KMS-11 (cell line): Measurements from ENCODE around the gene ABCC11.

Experiments
- H2AFZ ChIP-seq: fragments of 200-600 bp; sonication (generic); 2 replicates; pipeline ENCODE4 v1.6.1; 2016; ENCODE audit warnings: antibody characterized with exemption, mixed run types, low read depth
- H3K27ac ChIP-seq: fragments of 200-600 bp; sonication (generic); 2 replicates; pipeline ENCODE4 v1.6.1; 2016; ENCODE audit warnings: mild to moderate bottlenecking, mixed run types
- H3K27me3 ChIP-seq: fragments of 200-600 bp; sonication (generic); 2 replicates; pipeline ENCODE4 v1.6.1; 2017; ENCODE audit warnings: mild to moderate bottlenecking, low read depth, mixed run types, moderate library complexity; ENCODE audit not compliant: insufficient read depth
- H3K36me3 ChIP-seq: fragments of 200-600 bp; sonication (generic); 2 replicates; pipeline ENCODE4 v1.6.1; 2017; ENCODE audit warnings: mild to moderate bottlenecking, mixed run types; ENCODE audit not compliant: insufficient read depth
- H3K4me1 ChIP-seq: fragments of 200-600 bp; sonication (generic); 2 replicates; pipeline ENCODE4 v1.6.1; 2016; ENCODE audit warnings: mild to moderate bottlenecking, low read depth, mixed run types; ENCODE audit not compliant: poor library complexity, severe bottlenecking
- H3K4me2 ChIP-seq: fragments of 200-600 bp; sonication (generic); 2 replicates; pipeline ENCODE4 v1.7.0; 2016; ENCODE audit warnings: mild to moderate bottlenecking, mixed run types
- H3K4me3 ChIP-seq: fragments of 200-600 bp; sonication (generic); IDR thresholded peaks from 2 replicates; pipeline ENCODE4 v1.6.1; 2017; ENCODE audit warnings: low read depth, low read length, mixed read lengths; ENCODE audit not compliant: insufficient read depth
- H3K79me2 ChIP-seq: fragments of 200-600 bp; sonication (generic); 2 replicates; pipeline ENCODE4 v1.6.1; 2016; ENCODE audit warnings: low read depth, mixed run types; ENCODE audit not compliant: insufficient read depth
- H3K9ac ChIP-seq: fragments of 200-600 bp; sonication (generic); 2 replicates; pipeline ENCODE4 v1.6.1; 2016; ENCODE audit warnings: mild to moderate bottlenecking, mixed run types
- H4K20me1 ChIP-seq: fragments of 200-600 bp; sonication (generic); 2 replicates; pipeline ENCODE4 v1.6.1; 2016; ENCODE audit warnings: mild to moderate bottlenecking, mixed run types; ENCODE audit not compliant: insufficient read depth
- TF ChIP-seq, protein P1 (sequence below): fragments of 200-600 bp; sonication (generic); conservative IDR thresholded peaks from 2 replicates; pipeline ENCODE4 v1.6.1; 2017; ENCODE audit warnings: low read depth, mild to moderate bottlenecking, antibody characterized with exemption, low read length, moderate library complexity, mixed read lengths

Gene ABCC11

DNA sequence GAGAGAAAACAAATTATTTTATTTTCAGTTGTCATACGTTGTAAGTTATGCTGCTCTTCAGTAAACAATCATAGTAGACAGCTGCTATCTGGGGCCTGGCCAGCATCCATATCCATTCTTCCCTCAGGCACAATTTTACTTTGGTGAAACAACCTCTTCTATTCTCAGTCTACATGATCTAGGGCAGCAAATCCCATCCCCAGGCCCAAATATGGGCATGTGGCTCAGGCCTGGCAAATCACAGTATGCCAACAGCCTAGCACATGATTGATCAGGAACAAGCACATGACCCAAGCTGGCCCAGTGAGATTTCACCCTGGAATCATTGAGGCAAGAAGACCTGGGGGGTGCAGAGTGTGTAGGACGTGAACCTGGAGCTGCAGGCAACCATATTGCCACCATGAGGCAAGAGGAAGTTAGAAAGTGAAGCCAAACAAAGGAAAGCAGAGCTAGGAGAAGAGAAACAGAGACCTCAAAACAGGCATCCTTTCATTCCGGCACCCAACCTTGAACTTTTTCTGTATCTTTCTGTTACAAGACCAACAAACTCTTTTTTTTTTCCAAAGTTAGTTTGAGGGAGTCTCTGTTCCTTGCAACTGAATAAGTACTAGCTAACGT lies 81.3 kb downstream of the ABCC11 start:
- H3K4me3 ChIP-seq, result no peak overlapping the region
- H3K4me2 ChIP-seq, result no peak overlapping the region
- no peaks in the 10 kb centered on the region for H3K27me3 ChIP-seq
- no peak overlapping the region for H3K9ac ChIP-seq
- no peaks in the 10 kb centered on the region for H3K79me2 ChIP-seq
- TF ChIP-seq, protein P1, sequence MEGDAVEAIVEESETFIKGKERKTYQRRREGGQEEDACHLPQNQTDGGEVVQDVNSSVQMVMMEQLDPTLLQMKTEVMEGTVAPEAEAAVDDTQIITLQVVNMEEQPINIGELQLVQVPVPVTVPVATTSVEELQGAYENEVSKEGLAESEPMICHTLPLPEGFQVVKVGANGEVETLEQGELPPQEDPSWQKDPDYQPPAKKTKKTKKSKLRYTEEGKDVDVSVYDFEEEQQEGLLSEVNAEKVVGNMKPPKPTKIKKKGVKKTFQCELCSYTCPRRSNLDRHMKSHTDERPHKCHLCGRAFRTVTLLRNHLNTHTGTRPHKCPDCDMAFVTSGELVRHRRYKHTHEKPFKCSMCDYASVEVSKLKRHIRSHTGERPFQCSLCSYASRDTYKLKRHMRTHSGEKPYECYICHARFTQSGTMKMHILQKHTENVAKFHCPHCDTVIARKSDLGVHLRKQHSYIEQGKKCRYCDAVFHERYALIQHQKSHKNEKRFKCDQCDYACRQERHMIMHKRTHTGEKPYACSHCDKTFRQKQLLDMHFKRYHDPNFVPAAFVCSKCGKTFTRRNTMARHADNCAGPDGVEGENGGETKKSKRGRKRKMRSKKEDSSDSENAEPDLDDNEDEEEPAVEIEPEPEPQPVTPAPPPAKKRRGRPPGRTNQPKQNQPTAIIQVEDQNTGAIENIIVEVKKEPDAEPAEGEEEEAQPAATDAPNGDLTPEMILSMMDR, result no peak
- H3K4me1 ChIP-seq, result no peaks in the 10 kb centered on the region
- no peaks in the 10 kb centered on the region for H4K20me1 ChIP-seq
- no peak overlapping the region for H3K27ac ChIP-seq
- no peaks in the 10 kb centered on the region for H3K36me3 ChIP-seq
- H2AFZ ChIP-seq, result no peak overlapping the region

DNA sequence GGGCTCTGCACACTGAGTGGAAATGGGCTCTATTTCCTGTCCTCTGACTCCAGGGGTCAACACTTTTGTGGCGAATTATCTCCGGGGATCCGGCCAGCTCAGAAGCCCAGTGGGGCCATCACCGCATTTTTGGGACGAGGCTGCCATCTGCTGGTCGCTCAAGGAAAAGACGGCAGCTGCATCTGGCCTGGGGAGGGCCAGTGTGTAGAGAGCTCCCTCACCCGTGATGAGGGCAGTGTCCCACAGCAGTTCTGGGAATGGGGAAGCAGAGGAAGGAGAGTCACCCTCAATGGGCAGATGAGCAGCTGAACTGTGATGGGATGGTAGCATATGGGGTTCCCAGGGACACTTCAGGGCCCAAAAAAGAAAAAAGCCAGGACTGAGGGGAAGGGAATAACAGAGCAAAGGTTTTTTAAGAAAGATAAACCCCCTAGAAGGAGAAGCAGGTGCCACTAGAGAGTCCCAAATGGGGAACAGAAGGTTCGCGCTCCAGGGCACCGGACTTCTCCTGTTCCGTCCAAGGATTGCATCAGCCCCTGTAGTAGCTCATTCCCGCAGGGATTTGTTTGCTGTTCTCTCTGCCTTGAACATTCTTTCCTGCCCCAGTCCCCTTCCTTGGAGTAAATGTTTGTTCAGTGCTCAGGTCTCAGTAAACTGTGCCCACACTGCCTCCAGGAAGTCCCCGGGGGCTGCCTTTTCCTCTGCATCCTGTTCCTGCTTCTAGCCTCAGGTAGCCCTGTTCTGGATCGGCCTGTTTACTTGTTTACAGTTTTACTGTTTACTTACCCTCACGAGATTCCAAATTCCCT lies 82.2 kb downstream of the ABCC11 start:
- H3K9ac ChIP-seq, result no peak overlapping the region
- no peak overlapping the region for H3K4me3 ChIP-seq
- no peak overlapping the region for H3K27ac ChIP-seq
- H3K4me2 ChIP-seq, result no peak overlapping the region
- no peaks in the 10 kb centered on the region for H3K36me3 ChIP-seq
- peak overlapping the region; percentile 23; the same call in 1 of the 2 replicates for H2AFZ ChIP-seq
- no peaks in the 10 kb centered on the region for H3K79me2 ChIP-seq
- no peaks in the 10 kb centered on the region for H4K20me1 ChIP-seq
- H3K27me3 ChIP-seq, result no peaks in the 10 kb centered on the region
- TF ChIP-seq, protein P1, result peak; percentile 87
- no peaks in the 10 kb centered on the region for H3K4me1 ChIP-seq

DNA sequence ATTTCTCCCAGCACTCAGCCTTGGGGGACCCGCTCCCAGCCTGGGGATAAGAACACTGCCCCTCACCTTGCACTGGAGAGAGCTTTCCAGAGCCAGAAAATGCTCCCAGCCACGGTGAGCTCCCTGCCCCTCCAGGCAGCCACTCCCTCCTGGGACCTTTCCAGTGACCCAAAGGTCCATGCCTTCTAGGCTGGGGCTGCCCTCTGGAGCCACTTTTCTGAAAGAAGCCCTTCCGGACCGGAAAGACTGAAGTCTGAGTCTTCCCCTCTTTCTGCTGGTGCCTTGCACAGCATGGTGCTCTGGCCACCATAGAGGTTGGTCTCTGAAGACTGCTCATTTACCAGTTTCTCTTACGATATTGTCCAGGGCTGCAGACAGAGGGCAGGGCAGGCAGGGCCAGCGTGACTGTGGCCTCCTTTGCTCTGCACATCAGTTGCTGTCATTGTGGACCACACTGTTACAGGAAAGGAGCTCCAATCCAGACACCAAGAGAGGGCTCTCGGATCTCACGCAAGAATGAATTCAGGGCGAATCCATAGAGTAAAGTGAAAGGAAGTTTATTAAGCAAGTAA lies 84.4 kb downstream of the ABCC11 start:
- no peaks in the 10 kb centered on the region for H3K36me3 ChIP-seq
- TF ChIP-seq, protein P1, result no peak
- H3K4me3 ChIP-seq, result no peak overlapping the region
- H3K27me3 ChIP-seq, result no peaks in the 10 kb centered on the region
- no peaks in the 10 kb centered on the region for H3K79me2 ChIP-seq
- no peak overlapping the region for H3K4me2 ChIP-seq
- no peaks in the 10 kb centered on the region for H3K4me1 ChIP-seq
- no peak overlapping the region for H3K27ac ChIP-seq
- no peaks in the 10 kb centered on the region for H4K20me1 ChIP-seq
- no peak overlapping the region for H3K9ac ChIP-seq
- H2AFZ ChIP-seq, result no peak overlapping the region

DNA sequence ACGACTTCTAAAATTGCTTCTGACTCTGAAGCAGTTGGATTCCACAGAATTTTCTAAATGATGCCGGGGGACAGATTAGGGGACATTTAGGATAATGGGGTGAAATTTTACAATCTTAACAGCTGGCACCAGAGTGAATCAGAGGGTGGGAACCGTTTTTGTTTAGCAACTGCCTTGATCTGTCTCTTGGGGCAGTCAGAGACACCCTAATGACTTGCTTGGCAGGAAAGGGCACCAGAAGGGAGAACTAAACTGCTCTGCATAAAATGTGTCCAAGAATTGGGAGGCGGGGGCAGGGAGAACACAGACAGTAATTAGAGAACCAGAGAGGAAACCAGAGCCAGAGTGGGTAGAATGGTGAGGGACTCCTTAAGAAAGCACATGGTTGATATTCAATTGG lies 85.4 kb downstream of the ABCC11 start:
- Histone ChIP-seq H4K20me1 (no peaks in the 10 kb centered on the region), H3K4me1 (no peaks in the 10 kb centered on the region)

More for the DNA sequence above, 85.4 kb downstream of the ABCC11 start:
- Histone ChIP-seq H3K9ac (no peak overlapping the region), H3K36me3 (no peaks in the 10 kb centered on the region), H3K4me2 (no peak overlapping the region), H3K27ac (no peak overlapping the region), H3K4me3 (no peak overlapping the region), H3K79me2 (no peaks in the 10 kb centered on the region), H3K27me3 (no peaks in the 10 kb centered on the region), H2AFZ (no peak overlapping the region)
- TF ChIP-seq, protein P1, result no peak
